Measurements from ENCODE around the gene SUB1.

Gene SUB1

GRCh38 chr5:32542216-32543059 is 42.9 kb upstream of the SUB1 start:
- Histone ChIP-seq H3K4me1 (ENCODE audit: low read length) (peaks cover 60% of the 10 kb centered on the region), H3F3A (ENCODE audit: insufficient read depth, low read length) (peaks cover 51% of the 10 kb centered on the region), H3K36me3 (replicated peaks; ENCODE audit: insufficient read depth, low read length) (no peaks in the 10 kb centered on the region), H4K20me1 (ENCODE audit: insufficient read depth, low read length) (no peaks in the 10 kb centered on the region), H2AFZ (ENCODE audit: low read length) (no peak overlapping the region), H3K9me3 (replicated peaks; ENCODE audit: insufficient read depth, low read length) (no peaks in the 10 kb centered on the region), H3K27ac (ENCODE audit: low read length) (peak overlapping the region; percentile 96), H3K27me3 (replicated peaks; ENCODE audit: insufficient read depth, low read length) (no peaks in the 10 kb centered on the region), H3K4me2 (ENCODE audit: low read depth, low read length) (peak overlapping the region; percentile 58), H3K9me2 (replicated peaks; ENCODE audit: insufficient read depth, low read length) (no peaks in the 10 kb centered on the region), H3K79me2 (ENCODE audit: low read length) (peaks cover 74% of the 10 kb centered on the region), H3K4me3 (ENCODE audit: low read length) (peak overlapping the region; percentile 12; the same call in 1 of the 2 replicates), H3K9ac (ENCODE audit: low read length) (peak overlapping the region; percentile 37)
- TF ChIP-seq EZH2 (optimal IDR thresholded peaks at IDR 0.05; ENCODE audit: low read depth, low read length) (no peak), EZH2phosphoT487 (IDR thresholded peaks at IDR 0.05; ENCODE audit: low read length) (no peak), CTCF (IDR thresholded peaks at IDR 0.05; ENCODE audit: low read length) (no peak)
- peak; percentile 93 for DNase-seq

- Histone ChIP-seq H3K27me3 (replicated peaks; ENCODE audit: insufficient read depth, low read length) (no peaks in the 10 kb centered on the region), H3K36me3 (replicated peaks; ENCODE audit: insufficient read depth, low read length) (no peaks in the 10 kb centered on the region), H3K4me3 (ENCODE audit: low read length) (no peak overlapping the region), H3K4me1 (ENCODE audit: low read length) (peaks cover 52% of the 10 kb centered on the region), H3K9me3 (replicated peaks; ENCODE audit: insufficient read depth, low read length) (no peaks in the 10 kb centered on the region), H3K79me2 (ENCODE audit: low read length) (peaks cover 74% of the 10 kb centered on the region), H3K4me2 (ENCODE audit: low read depth, low read length) (no peak overlapping the region), H3F3A (ENCODE audit: insufficient read depth, low read length) (peaks cover 42% of the 10 kb centered on the region), H4K20me1 (ENCODE audit: insufficient read depth, low read length) (no peaks in the 10 kb centered on the region), H3K27ac (ENCODE audit: low read length) (peak overlapping the region; percentile 96; the same call in 1 of the 2 replicates), H3K9me2 (replicated peaks; ENCODE audit: insufficient read depth, low read length) (no peaks in the 10 kb centered on the region), H3K9ac (ENCODE audit: low read length) (no peak overlapping the region), H2AFZ (ENCODE audit: low read length) (no peak overlapping the region)
- TF ChIP-seq EZH2phosphoT487 (IDR thresholded peaks at IDR 0.05; ENCODE audit: low read length) (no peak), CTCF (IDR thresholded peaks at IDR 0.05; ENCODE audit: low read length) (no peak), EZH2 (optimal IDR thresholded peaks at IDR 0.05; ENCODE audit: low read depth, low read length) (no peak)
- no peak for DNase-seq
These were observed 42.1 kb upstream of the SUB1 start for GRCh38 chr5:32543291-32543690.

- no peak overlapping the region for H3K9ac ChIP-seq (ENCODE audit: low read length)
- no peaks in the 10 kb centered on the region for H3K27me3 ChIP-seq (replicated peaks; ENCODE audit: insufficient read depth, low read length)
- no peak overlapping the region for H3K4me2 ChIP-seq (ENCODE audit: low read depth, low read length)
These were observed 40.1 kb upstream of the SUB1 start for GRCh38 chr5:32545102-32545800.

More at GRCh38 chr5:32545102-32545800, 40.1 kb upstream of the SUB1 start:
- Histone ChIP-seq H3K4me3 (ENCODE audit: low read length) (no peak overlapping the region), H3K79me2 (ENCODE audit: low read length) (peaks cover 65% of the 10 kb centered on the region), H3K4me1 (ENCODE audit: low read length) (peaks cover 32% of the 10 kb centered on the region), H3K36me3 (replicated peaks; ENCODE audit: insufficient read depth, low read length) (no peaks in the 10 kb centered on the region), H2AFZ (ENCODE audit: low read length) (no peak overlapping the region), H3K9me3 (replicated peaks; ENCODE audit: insufficient read depth, low read length) (no peaks in the 10 kb centered on the region), H3K27ac (ENCODE audit: low read length) (no peak overlapping the region), H3K9me2 (replicated peaks; ENCODE audit: insufficient read depth, low read length) (no peaks in the 10 kb centered on the region), H3F3A (ENCODE audit: insufficient read depth, low read length) (peaks cover 23% of the 10 kb centered on the region), H4K20me1 (ENCODE audit: insufficient read depth, low read length) (no peaks in the 10 kb centered on the region)
- no peak for DNase-seq
- TF ChIP-seq CTCF (IDR thresholded peaks at IDR 0.05; ENCODE audit: low read length) (no peak), EZH2 (optimal IDR thresholded peaks at IDR 0.05; ENCODE audit: low read depth, low read length) (no peak), EZH2phosphoT487 (IDR thresholded peaks at IDR 0.05; ENCODE audit: low read length) (no peak)
